PC-9 (cell line): ENCODE measurements around the gene LNP1.

ENCODE experiments used
- EZH2 ChIP-seq: fragments of 200-600 bp; sonication (generic); IDR thresholded peaks from 2 replicates; pipeline ENCODE4 v1.8.0; 2017; ENCODE audit warnings: antibody characterized with exemption, low read depth
- TF ChIP-seq, protein P1 (sequence below): fragments of 200-600 bp; sonication (generic); conservative IDR thresholded peaks from 2 replicates; pipeline ENCODE4 v1.6.1; 2017; ENCODE audit warnings: mixed run types, antibody characterized with exemption, mild to moderate bottlenecking, moderate library complexity

GRCh38 chr3:100403362-100404249 is 2.3 kb downstream of the LNP1 start:
- TF ChIP-seq, protein P1, sequence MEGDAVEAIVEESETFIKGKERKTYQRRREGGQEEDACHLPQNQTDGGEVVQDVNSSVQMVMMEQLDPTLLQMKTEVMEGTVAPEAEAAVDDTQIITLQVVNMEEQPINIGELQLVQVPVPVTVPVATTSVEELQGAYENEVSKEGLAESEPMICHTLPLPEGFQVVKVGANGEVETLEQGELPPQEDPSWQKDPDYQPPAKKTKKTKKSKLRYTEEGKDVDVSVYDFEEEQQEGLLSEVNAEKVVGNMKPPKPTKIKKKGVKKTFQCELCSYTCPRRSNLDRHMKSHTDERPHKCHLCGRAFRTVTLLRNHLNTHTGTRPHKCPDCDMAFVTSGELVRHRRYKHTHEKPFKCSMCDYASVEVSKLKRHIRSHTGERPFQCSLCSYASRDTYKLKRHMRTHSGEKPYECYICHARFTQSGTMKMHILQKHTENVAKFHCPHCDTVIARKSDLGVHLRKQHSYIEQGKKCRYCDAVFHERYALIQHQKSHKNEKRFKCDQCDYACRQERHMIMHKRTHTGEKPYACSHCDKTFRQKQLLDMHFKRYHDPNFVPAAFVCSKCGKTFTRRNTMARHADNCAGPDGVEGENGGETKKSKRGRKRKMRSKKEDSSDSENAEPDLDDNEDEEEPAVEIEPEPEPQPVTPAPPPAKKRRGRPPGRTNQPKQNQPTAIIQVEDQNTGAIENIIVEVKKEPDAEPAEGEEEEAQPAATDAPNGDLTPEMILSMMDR, result no peak; the same call in 1 of the 2 replicates
- no peak for TF ChIP-seq EZH2
